AG08396 (cell line): ENCODE measurements around the gene ABCG5.

Source experiments
- DNase-seq: peaks from one replicate; pipeline ENCODE4 v3.0.0; 2012; ENCODE audit warnings: low spot score, mixed read lengths

Gene ABCG5

GRCh38 chr2:43806719-43807031 is 32.0 kb downstream of the ABCG5 start:
- no peak for DNase-seq

GRCh38 chr2:43803113-43803512 is 35.5 kb downstream of the ABCG5 start:
- no peak for DNase-seq

- no peak for DNase-seq
Observed at GRCh38 chr2:43802135-43802534, 36.5 kb downstream of the ABCG5 start.

- DNase-seq, result no peak
Observed at GRCh38 chr2:43800894-43801293, 37.7 kb downstream of the ABCG5 start.

GRCh38 chr2:43798300-43798699 is 40.3 kb downstream of the ABCG5 start:
- DNase-seq, result no peak

GRCh38 chr2:43796206-43796605 is 42.4 kb downstream of the ABCG5 start:
- no peak for DNase-seq

GRCh38 chr2:43794956-43795355 is 43.7 kb downstream of the ABCG5 start:
- no peak for DNase-seq

GRCh38 chr2:43792653-43793052 is 46.0 kb downstream of the ABCG5 start:
- no peak for DNase-seq

- no peak for DNase-seq
Observed at GRCh38 chr2:43791035-43791765, 47.4 kb downstream of the ABCG5 start.

- no peak for DNase-seq
Observed at GRCh38 chr2:43790147-43790546, 48.5 kb downstream of the ABCG5 start.

- DNase-seq, result no peak
Observed at GRCh38 chr2:43788646-43789045, 50.0 kb downstream of the ABCG5 start.

- DNase-seq, result no peak
Observed at GRCh38 chr2:43787895-43788294, 50.7 kb downstream of the ABCG5 start.

GRCh38 chr2:43778233-43778632 is 60.4 kb downstream of the ABCG5 start:
- DNase-seq, result no peak

GRCh38 chr2:43777306-43777926 is 61.2 kb downstream of the ABCG5 start:
- no peak for DNase-seq

GRCh38 chr2:43776324-43776723 is 62.3 kb downstream of the ABCG5 start:
- DNase-seq, result no peak

- DNase-seq, result no peak
Observed at GRCh38 chr2:43774617-43775016, 64.0 kb downstream of the ABCG5 start.

- peak; percentile 92 for DNase-seq
Observed at GRCh38 chr2:43773876-43774613, 64.6 kb downstream of the ABCG5 start, which contains the start of gene DYNC2LI1. Gene DYNC2LI1 (plus strand): TSS chr2:43774039. CDS start chr2:43774139, 100 bp downstream.

- no peak for DNase-seq
Observed at GRCh38 chr2:43766006-43766405, 72.6 kb downstream of the ABCG5 start.

- no peak for DNase-seq
Observed at GRCh38 chr2:43764086-43764705, 74.4 kb downstream of the ABCG5 start.

GRCh38 chr2:43763091-43763490 is 75.5 kb downstream of the ABCG5 start:
- DNase-seq, result no peak
